Activated T-cell treated with anti-CD3 and anti-CD28 coated beads for 48 hours (primary cell): ENCODE results near the gene SDE2.
"Not testable (repeated sequence)": the region's sequence is repeated elsewhere in the genome, so short reads cannot be mapped to it uniquely, and the experiment has no call there.

Source experiments
- DNase-seq: peaks from one replicate; pipeline ENCODE4 v3.0.0-alpha.2; 2020; ENCODE audit warnings: low read depth

SDE2 gene

DNA sequence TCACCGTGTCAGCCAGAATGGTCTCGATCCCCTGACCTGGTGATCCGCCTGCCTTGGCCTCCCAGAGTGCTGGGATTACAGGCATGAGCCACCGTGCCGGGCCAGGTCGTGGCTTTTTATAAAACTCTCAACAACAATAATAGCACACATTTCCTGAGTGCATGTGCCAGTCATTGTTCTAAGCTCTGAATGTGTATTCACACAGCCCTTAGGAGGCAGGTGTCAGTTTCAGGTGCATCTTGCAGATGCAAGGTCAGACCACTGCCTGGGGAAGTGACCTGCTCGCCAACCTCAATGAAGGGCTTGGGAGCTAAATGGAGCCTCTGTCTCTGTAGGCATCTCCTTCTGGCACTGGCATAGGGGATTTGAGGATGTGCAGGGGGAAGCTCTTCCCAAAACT lies 56.6 kb downstream of the SDE2 start:
- no peak for DNase-seq

- no peak for DNase-seq
These were observed 57.3 kb downstream of the SDE2 start for GRCh38 chr1:225941942-225942222.

DNA sequence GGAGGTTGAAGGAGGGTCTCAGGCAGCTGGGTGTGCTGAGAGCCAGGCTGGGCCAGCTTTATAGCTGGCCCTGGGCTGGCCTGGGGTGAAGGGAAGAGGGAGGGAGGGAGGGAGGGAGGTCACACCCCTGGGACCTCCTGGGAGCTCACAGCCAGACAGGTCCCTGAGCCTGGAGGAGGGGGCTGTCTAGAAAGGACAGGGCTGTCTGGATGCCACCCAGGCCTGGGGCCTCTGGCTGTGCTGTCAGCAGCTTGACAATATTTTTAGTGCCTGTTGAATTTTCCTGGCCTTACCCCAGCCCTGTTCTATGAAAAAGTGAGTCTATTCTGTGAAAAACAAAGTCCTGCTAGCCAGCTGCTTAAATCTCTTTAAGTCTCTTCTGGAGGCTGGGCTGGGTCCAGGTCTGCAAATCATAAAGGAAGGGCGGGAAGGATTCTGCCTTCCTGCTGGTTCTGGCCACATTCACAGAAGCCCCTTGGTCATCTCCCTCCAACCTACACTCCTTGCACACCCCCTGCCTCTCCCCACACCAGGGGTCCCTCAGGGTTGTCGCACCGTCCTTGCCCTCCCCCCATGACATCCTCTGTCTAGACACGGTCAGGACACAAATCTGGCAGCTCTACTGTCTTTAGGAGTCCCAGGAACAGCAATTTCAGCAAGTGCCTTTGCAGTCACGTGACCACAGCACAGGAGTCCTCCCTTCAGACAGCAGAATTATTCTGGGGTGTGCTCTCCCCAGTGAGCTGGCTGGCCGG lies 57.8 kb downstream of the SDE2 start, which contains the start of gene LEFTY2:
TSS of gene LEFTY2 (minus strand) at position 34 of the 755 bp plus-strand sequence. CDS start 80 bp downstream, outside the sequence.
- DNase-seq = no peak

DNA sequence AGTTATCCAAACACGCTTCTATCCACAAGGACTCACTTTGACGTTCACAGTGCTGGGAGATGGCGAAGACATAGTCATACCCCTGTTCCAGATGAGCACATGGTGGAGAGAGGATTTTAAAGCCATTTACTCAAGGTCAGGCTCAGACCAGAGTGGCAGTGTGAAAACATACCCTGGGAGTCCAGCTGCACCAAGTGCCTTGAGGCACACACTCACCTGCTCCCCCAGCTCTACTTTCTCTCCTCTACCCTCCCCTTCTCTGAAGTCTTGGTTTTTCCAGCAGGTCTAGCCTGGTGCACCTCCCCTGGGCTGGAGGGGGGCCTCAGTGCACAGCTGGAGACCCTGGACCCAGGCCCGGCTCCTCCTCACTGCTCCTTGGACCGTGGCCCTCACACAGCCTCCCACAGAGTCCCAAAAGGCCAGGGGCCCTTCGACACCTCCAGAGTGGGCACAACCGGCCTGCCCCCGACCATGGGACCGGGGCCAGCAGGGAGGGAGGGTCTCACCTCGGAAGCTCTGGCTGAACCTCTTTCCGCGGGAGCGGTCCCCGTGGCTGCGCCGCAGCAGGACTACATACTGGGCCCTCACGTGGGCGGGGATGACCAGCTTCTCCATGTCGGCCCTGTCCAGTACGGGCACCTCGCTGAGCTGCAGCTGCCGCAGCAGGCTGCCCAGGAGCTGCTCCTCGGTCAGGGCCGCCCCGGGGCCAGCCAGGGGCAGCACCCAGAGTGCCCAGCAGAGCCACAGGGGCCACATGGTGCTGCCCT lies 58.6 kb downstream of the SDE2 start:
- DNase-seq = no peak

- DNase-seq = not testable (repeated sequence)
These were observed 59.2 kb downstream of the SDE2 start for GRCh38 chr1:225939939-225940310.

- DNase-seq = not testable (repeated sequence)
These were observed 59.8 kb downstream of the SDE2 start for GRCh38 chr1:225939097-225939938.

- DNase-seq = no peak
These were observed 61.8 kb downstream of the SDE2 start for GRCh38 chr1:225937048-225937968.

DNA sequence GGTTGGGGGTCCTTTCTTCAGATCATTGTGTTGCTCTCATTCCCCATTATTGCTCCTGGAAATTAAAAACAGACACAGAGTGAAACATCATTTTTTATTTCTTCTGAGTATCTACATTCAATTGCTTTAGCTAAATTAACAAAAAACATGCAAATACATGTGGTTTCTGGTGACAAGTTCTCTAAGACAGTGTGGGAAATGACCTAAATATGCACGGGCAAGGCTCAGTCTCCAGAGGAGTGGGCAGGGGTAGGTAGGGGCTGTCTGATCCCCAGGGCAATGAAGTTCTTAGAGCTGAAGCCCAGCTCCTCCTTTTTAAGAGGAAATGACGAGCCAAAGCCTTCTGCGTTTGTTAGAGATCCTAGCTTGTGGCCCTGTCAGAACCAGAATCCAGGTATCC lies 62.6 kb downstream of the SDE2 start:
- no peak for DNase-seq

- DNase-seq = not testable (repeated sequence)
These were observed 63.1 kb downstream of the SDE2 start for GRCh38 chr1:225936086-225936485.

- DNase-seq = no peak
These were observed 64.4 kb downstream of the SDE2 start for GRCh38 chr1:225934711-225935110.

DNA sequence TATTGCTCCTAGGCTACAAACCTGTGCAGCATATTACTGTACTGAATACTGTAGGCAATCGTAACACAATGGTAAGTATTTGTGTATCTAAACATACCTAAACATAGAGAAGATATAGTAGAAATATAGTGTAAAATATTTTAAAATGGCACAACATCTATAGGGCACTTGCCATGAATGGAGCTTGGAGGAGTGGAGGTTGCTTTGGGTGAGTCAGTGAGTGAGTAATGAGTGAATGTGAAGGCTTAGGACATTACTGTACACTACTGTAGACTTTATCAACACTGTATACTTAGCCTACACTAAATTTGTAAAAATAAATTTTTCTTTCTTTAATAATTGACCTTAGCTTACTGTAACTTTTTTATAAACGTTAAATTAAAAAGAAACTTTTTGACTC lies 66.1 kb downstream of the SDE2 start:
- no peak for DNase-seq
